ENCODE measurements around the gene ROR2.

GRCh38 chr9:91884153-91884552, 65.9 kb downstream of the ROR2 start:
- TF ChIP-seq POLR2AphosphoS5 (IDR thresholded peaks at IDR 0.05; ENCODE audit: low read depth, low read length) (no peak), REST (IDR thresholded peaks at IDR 0.05; ENCODE audit: insufficient read depth in 1 of 2, low read depth in 2 of 2, low read length in 2 of 2) (no peak), TAF1 (IDR thresholded peaks at IDR 0.05; ENCODE audit: borderline replicate concordance, insufficient read depth, low read length) (no peak)
